GM12873 (cell line): Measurements from ENCODE around the gene EIF6.

Experiments used
- TF ChIP-seq, protein P1 (sequence below): IDR thresholded peaks from 2 replicates; pipeline ENCODE4 v1.5.1; 2012; ENCODE audit warnings: low read depth, mild to moderate bottlenecking, moderate library complexity, low read length, control low read depth; ENCODE audit not compliant: insufficient read depth; ENCODE audit errors: missing control alignments

Gene EIF6

DNA sequence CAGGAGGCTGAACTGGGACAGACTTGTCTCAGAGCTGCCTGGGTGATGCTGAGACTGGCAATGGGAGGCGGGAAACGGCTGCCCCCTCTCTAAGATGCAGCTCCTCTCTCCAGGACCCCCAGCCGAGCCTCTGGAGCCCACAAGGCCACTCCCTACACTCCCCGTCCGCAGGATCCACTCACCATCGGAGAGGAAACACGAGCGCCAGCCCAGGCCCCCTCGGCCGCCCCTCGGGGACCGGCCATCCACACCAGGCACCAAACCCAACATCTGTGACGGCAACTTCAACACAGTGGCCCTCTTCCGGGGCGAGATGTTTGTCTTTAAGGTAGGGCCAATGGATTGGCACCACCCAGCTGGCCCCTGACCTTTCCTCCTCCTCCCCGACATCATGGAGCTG is 17.5 kb downstream of the EIF6 start:
- TF ChIP-seq, protein P1, sequence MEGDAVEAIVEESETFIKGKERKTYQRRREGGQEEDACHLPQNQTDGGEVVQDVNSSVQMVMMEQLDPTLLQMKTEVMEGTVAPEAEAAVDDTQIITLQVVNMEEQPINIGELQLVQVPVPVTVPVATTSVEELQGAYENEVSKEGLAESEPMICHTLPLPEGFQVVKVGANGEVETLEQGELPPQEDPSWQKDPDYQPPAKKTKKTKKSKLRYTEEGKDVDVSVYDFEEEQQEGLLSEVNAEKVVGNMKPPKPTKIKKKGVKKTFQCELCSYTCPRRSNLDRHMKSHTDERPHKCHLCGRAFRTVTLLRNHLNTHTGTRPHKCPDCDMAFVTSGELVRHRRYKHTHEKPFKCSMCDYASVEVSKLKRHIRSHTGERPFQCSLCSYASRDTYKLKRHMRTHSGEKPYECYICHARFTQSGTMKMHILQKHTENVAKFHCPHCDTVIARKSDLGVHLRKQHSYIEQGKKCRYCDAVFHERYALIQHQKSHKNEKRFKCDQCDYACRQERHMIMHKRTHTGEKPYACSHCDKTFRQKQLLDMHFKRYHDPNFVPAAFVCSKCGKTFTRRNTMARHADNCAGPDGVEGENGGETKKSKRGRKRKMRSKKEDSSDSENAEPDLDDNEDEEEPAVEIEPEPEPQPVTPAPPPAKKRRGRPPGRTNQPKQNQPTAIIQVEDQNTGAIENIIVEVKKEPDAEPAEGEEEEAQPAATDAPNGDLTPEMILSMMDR, result no peak

DNA sequence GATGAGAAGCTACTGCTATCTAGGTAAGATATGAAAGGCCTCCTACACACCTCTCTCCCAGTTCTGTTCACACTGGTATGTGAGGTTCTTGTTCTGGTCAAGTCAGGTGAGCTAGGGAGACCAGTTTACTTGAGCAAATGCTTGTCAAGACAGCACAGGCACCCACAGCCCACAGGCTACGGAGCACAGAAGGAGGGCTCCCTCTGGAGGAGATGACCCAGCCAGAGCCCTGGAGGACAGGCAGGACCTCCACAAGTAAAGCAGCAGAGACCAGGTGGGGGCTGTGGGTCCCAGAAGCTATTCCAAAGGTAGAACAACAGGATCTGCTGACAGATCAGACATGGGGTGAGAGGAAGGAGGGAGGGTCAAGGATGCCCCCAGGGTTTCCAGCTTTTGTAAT is 19.8 kb downstream of the EIF6 start:
- TF ChIP-seq, protein P1, result no peak

DNA sequence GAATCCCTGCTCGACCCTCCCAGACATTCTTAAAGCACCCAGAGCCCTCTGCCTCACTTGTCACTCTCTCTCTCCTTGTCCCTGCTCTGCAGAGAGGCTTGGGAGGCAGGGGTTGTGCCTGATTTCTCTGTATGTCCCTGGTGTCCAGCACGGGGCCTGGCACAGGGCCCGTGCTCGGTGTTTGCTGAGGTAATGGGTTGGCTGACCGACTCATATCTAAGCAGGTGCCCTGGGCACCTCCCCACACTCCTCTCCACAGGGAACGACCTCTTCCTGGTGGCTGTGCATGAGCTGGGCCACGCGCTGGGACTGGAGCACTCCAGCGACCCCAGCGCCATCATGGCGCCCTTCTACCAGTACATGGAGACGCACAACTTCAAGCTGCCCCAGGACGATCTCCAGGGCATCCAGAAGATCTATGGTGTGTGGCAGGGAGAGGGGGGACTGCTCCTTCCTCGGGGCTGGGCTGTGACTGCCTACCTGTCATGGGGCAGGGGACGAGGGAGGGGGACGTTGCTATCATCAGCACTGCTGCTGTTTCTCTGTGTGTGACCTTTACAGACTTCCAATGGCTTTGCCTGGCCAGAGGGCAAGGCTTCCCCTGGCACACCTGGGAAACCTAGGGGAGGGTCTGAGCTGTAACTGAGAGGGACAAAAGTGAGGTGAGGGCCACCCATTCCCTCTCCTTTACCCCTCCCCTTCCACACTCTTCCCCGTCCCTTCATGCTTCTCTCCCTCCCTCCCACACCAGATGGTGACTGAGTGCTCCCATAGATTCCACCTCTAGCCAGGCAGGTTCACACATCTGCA is 20.8 kb downstream of the EIF6 start:
- TF ChIP-seq, protein P1, result no peak

DNA sequence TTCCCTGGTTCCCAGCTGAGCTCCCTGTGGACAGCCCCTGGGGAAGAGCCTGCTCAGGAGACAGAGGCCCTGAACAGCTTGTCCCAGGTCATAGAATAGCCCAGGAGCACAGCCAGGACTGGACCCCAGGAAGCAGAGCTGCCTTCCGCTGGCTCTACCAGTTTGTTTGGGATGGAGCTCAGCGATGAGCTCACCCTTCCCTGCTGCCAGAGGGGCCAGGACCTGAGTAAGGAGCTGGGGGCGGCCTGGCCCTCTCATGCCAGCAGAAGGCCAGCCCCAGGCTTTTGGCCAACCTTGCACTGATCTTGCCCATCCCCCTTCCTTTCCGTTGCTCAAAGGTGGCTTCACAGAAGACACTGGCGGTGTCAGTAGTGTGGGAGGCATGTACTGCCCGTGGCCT is 24.1 kb downstream of the EIF6 start:
- TF ChIP-seq, protein P1, result no peak

DNA sequence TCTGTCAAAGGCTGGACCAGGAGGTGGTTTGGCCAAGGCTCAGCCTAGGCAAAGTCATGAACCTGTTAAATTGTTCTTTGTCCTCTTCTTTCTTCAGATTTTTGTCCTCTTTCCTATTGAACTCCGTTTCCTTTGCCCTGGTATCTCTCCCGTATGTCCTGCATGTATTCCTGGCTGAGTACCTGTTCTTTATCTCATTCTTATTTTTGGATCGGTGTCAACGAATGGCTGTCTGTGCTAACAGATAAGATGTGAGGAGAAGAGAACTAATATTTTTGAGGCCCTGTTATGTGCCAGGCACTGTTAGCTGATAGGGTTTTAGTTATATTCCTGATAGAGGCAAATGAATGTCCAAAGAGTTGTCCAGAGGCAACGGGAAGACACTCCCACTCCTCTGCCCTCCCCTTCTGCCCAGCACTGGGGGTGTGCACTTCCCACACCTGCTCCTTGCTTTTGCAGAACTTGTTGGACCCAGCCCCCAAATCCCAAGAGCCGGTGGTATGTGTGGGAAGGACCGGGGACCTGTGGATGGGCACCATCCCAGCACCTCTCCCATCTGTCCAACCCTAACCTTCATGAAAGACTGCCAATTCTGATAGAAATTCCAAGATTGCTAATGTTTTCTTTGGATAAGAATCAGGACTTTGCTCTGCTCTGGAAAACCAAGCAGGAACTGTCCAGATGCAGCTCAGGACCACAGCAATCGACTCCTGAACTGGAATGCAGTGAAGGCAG is 27.2 kb downstream of the EIF6 start:
- TF ChIP-seq, protein P1, result no peak

DNA sequence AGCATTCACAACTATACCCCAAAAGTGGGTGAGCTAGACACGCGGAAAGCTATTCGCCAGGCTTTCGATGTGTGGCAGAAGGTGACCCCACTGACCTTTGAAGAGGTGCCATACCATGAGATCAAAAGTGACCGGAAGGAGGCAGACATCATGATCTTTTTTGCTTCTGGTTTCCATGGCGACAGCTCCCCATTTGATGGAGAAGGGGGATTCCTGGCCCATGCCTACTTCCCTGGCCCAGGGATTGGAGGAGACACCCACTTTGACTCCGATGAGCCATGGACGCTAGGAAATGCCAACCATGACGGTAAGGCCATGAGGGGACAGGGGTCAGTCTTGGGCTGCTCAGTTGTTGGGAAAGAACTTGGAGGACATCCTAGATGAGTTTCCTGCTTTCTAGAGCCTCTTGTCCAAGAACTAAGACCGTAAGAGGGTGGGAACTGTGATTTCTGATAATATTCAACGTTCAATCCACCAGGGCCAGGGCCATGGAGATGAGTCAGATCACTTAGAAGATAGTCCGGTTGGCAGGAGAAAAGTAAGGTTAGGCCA is 30.0 kb downstream of the EIF6 start:
- TF ChIP-seq, protein P1, result no peak

DNA sequence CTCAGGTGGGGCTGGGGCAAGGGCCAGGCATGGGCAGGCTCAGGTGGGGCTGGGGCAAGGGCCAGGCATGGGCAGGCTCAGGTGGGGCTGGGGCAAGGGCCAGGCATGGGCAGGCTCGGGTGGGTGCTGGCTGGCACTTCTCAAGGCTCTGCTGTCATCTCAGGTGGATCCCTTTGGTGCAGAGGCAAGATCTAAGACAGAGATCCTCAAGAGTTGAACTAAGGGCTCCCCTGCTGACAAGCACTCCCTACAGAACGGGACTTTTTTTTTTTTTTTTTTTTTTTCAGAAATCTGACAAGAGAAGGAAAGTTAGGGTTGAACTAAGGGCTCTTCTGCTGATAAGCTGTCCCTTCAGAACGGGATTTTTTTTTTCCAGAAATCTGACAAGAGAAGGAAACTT is 31.6 kb downstream of the EIF6 start:
- TF ChIP-seq, protein P1, result no peak
